Ecto neural progenitor cell (in vitro differentiated cells): Measurements from ENCODE around the gene BLOC1S2.
A peak's percentile ranks its signal among the peaks of the same experiment; 100 is the strongest.
"Not testable (repeated sequence)": the region's sequence is repeated elsewhere in the genome, so short reads cannot be mapped to it uniquely, and the experiment has no call there.

Experiments
- DNase-seq: peaks from one replicate; pipeline ENCODE4 v3.0.0-alpha.2; 2018; ENCODE audit warnings: low spot score

The BLOC1S2 gene

DNA sequence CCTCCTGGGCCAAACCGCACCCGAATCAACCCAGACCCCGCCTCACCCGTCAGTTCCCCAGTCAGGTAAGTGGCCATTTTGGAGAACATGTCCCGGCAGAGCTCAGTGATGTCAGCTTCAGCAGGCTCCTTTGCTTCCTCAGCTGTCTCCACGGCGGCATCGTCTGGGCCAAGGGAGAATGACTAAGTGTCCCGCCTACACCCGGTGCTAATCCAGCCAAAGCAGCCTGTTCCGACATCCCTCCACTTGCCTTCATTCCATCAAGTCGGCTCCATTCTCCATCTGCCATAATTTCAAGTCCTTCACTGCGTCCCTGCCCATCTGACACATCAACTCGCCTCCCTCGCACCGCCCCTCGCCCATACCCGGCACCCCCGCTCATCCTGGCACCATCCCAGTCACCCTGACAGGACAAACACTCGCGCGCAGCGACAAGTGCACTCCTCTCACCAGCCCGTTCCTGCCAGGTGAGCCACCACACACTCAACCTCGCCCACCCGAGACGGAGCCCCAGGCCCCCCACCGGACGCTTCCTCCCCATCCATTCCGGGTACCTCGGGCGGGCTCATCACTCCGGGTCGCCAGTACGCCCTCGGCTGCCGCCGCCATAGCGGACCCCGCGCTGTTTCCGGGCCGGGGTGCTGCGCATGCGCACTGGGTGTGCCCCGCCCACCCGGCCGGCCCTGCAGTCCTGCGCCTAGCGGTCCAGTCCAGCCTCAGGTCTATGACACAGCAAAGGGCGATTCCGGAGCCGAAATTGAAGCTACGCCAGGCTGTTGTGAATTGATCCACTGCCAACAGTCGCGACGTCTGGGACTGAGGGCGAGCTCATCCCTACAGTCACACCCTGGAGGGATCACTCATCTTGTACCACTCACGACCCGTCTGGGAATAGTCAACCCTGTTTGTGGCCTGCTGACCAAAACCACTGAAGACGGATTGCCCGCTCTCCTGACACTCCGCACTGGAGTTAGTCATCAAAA lies at the start of gene BLOC1S2:
Gene BLOC1S2, minus strand, starts transcription at position 630 of the 983 bp plus-strand sequence. Its CDS starts 21 bp downstream, at position 609.
- peak; percentile 95 for DNase-seq

DNA sequence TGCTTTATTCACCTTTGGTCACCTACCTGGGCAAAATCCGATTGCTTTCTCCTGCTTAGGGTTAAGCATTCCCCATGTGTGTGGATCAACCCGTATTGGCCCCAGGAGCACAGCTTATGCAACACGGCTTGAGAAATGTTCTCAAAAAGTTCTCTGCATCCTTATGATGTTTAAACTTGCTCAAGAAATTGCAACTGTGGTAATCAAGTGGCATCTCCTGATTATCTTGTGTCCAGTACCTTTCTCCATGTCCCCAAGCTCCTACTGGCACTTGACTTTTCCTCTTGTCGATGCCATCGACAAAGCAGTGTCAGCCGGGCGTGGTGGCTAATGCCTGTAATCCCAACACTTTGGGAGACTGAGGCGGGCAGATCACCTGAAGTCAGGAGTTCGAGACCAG lies 48.3 kb upstream of the BLOC1S2 start:
- DNase-seq, result no peak

DNA sequence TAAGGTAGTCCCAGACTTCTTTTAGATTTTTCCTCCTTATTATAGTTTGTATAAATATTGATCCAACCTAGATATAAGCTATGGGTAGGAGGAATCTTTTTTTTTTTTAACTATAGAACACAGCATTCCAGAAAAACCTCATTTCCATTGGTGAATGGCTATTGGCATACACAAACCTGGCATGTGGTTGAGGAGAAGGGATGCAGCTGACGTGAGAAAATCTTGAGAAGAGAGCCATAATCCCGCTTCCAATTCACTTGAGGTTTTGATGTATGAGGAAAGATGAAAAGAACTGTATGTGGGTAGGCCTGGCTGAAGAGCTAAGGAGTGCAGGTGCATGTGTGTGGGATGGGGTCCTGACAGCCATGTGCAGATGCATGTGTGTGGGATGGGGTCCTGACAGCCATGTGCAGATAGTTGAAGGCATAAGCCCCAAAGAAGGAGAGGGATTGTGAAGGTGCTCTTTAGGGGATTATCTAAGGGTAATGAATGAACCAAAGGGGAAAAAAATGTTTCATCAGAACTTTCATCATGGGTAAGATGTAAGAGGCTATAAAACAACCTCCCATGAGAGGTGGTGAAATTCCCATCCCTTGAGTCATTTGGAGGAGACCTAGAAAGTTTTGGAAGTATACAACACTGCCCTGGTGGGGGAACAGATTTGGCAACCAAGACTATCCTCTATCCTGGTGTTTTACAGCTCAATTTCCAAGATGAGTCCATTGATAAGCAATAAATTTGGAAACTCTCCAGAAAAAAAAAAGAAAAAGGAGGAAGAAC lies 47.4 kb upstream of the BLOC1S2 start:
- no peak for DNase-seq

DNA sequence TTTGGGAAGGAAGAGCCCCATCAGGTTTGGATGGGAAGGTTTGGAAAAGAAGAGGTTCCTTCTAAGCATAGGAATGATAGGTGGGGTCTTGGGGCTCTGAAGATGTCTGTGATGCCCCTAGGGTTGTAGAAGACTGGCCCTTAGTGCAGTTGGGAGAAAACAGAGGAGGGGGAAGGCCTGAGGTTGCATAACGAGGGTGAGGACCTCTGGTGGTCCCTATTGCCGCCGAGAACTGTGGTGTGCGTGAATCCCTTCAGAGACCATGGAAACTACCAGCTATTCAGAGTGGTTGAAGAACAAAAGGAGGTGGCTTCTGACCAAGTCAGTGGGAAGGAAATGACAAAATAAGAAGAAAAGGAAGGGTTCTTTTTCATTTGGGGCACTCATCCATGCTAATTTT lies 46.6 kb upstream of the BLOC1S2 start:
- no peak for DNase-seq

DNA sequence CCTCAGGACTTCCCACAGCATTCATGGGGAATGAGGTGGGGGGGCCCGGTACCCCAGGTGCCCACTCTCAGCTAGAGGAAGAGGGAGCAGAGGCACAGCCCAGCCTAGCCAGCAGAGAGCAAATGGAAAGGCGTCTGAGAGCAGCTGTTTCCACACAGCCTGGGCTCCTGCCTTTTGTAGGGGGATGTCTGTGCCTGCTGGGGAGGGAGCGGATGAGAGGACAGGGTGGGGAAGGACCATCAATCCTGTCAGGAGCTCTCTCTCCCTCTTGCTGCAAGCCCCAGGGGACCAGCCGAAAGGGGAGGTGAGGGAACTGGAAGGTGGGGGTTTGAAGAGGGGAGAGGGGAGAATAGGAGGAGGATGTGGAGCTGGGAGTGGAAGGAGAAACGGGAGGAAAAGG lies 43.6 kb upstream of the BLOC1S2 start, which contains the start of gene PKD2L1:
Gene PKD2L1, minus strand, starts transcription at position 150 of the 400 bp plus-strand sequence. Its CDS starts 125 bp downstream, at position 25.
- DNase-seq, result no peak

DNA sequence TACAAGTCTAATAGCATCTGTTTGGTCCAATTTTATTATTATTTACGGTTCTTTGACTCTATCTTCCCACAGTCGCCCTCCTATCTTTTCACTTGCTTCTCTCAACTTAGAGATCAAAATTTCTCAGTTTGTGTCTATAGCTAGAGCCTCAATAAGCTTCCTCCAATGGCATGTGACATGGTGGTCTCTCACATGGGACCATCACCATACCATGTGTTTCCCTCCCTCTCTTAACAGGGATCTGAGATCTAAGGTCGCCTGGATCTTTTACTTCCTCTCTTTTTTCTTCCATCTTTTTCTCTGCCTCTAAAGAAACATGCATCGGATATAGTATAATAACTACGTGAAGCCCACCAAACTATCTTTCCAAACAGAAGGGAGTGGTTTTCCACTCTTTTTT lies 41.7 kb upstream of the BLOC1S2 start:
- no peak for DNase-seq

DNA sequence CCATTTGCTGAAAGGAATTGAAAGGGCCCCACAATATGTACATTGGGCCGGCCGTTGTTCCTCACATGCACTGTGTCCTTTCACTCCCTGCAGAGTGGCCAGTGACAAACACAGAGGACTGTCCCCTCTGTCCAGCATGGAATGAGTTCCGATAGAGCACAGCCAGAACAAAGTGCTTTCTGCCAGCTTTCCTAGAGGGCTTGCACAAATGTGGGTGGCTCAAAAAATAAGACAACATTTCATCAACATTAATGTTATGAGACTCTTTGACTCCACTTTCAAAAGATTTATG lies 41.2 kb upstream of the BLOC1S2 start:
- DNase-seq, result no peak

DNA sequence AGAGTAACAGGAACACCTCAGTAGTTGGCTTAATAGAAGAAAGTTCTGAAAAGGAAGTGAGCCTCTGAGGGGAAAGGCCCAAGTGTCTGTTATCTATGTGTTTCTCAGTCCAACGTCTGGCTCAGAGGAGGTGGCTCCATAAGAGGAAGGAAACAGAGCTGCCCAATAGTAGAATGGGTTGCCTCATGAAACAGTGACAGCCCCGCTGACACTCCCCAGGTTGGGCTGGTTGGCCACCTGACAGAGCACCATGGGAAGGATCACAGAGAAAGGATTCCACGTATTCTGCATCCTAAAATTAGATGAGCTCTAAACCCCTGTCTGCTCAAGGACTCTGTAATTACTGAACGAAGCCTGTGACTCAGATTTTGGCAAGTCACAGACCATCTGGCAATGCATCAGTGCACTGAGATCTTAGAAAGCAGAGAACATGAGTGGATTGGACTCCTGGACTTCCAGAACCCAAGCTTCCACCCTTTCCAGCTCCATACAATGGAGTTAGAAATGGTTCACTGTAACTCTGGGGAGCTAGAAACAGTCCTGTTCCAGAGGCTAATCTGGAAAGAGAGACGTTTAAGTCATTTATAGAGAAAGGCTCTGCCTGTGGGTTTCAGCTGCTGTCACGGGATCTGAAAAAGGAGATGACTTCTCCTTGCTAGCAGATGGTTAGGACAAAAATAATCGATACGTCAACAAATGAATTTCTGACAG lies 40.7 kb upstream of the BLOC1S2 start:
- DNase-seq, result no peak

DNA sequence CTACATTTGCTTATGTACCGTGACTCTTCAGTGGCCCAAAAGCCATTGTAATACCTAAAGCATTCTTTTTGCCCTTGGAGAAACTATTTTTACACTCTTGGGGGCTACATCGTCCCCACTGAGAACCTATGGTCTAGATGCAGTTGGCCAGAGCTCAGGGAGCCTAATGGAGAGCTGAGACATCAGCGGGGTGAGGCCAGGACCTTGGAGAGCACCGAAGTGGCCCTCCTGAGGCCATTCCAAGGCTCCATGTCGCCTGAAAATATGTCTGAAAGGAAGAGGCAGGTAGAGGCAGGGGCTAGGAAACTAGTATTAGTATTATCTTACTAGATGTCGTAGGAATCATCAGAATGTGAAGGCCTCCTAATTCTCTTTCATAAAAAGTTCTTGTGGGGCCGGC lies 38.7 kb upstream of the BLOC1S2 start:
- DNase-seq, result no peak

DNA sequence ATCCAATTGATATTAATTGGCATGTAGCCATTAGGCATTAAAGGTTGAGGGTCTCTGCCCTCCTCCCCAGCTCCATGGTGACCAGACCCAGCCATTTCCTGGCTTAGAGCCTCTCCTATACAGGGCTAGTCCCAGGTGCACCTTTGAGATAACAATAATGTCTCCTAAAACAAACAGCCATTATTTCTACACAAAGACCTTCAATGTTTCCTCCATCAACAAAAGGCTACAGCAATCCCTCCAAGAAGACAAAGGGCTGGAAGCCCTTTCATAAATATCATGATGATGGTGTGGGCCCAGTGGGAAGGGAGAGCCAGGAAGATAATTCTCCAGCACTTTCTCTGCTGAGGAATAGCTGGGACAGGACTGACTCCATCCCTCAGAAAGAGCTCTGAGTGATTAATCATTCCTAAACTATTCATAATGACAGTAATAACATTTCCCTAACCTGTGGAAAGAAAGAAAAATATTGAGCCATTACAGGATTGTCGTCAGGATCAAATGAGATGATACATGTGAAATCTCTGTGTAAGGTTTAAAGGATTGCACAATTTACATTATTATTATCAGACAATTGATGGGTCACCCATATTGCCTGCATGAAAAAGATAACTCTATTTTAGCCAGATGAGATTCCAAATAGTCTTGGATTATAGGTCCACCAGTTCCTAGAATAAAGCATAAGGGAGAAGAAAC lies 33.4 kb upstream of the BLOC1S2 start:
- DNase-seq, result no peak

DNA sequence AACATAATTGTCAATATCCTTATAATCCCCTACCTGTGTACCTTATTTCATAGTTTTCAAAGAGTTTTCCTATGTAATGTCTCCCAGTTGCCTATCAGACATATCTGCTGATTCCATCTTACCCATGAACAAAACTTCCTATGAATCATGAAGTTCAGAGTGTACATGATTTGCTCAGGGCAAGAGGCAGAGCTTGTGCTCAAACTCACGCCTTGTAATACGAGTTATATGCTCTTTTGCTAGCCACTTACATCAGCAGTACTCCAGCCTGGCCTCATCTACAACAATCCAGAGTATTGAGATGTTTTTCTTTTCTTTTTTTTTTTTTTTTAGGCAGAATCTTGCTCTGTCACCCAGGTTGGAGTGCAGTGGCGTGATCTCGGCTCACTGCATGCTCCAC lies 31.7 kb upstream of the BLOC1S2 start:
- DNase-seq, result no peak

DNA sequence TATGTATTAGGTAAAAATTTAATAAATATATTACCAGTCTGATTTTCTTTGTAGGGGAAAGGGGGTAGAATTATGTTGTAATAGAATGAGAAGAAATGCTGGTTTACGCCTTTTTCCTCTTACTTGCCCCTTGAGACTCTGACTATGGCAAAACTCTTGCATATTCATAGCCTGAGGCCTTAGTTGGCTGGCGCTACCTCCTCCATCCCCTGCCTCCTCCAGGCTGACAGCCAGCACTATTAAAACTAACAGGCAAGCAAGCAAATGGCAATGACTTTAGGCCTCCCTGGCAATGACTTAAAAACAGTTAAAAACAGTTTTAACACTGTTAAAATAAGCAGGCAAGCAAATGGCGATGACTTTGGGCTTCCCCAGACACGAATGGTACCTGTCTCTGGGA lies 29.1 kb upstream of the BLOC1S2 start:
- DNase-seq, result no peak

DNA sequence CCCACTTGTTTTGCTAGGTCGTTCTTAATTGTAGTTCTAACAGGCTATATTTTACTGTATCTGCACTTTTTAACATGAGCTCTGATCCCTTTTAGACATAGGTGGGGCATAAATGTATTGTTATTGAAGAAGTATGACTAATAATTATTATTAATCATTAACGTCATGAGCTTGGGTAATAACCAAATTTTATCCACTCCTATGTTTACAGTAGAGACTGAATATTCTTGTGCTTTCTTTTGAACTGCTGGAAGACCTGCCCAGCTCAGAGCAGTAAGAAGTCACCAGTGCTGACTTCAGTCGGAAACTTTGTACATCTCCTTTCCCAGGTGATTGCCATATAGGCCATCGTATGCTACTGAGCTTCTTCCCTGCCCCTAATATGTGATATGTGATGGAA lies 24.8 kb upstream of the BLOC1S2 start:
- no peak for DNase-seq

DNA sequence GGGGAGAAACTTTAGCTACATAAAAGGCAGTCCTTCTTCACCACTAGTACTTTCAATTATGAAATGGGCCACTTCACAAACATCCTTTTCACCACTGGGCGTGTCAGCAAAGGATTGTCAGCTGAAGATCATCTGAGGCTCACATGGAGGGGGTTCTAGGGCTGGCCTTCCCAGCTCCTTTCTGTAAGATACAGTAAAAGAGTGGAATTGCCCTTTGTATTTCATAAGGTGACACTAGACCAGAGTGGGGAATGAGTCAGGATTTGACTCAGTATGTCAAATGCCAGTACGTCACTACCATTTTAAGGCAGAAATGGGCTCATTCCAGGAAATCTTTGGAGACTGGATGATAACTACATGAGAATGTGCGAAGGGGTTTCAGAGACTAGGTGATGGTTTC lies 21.2 kb upstream of the BLOC1S2 start:
- DNase-seq, result no peak

DNA sequence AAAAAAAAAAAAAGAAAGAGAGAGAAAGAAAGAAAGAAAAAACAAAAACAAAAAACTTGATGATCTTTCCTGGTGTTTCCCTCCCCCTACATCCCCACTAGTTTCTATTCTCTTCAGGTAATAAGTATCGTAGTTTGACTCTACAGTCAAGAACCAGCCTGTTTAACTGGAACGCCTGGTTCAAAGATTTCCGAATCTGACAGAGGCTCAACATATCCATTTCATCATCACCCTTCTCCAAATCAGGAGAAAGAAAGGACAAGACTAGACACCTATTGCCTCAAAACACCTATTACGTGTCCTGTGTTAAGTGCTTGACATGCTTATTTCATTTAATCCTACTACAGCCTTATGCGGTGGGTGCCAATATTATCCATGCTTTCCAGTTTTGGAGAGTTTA lies 20.4 kb upstream of the BLOC1S2 start:
- no peak for DNase-seq

DNA sequence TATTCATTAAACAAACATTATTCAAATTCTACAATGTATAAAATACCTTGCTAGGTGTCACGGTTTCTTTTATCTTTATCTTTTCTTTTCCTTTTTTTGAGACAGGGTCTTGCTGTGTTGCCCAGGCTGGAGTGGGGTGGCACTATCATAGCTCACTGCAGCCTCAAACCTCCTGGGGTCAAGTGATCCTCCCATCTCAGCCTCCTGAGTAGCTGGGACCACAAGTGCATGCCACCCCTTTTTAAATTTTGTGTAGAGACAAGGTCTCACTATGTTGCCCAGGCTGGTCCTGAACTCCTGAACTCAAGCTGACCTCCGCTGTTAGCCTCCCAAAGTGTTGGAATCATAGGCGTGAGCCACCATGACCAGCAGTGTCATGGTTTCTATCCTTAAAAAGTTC lies 17.9 kb upstream of the BLOC1S2 start:
- DNase-seq, result no peak

DNA sequence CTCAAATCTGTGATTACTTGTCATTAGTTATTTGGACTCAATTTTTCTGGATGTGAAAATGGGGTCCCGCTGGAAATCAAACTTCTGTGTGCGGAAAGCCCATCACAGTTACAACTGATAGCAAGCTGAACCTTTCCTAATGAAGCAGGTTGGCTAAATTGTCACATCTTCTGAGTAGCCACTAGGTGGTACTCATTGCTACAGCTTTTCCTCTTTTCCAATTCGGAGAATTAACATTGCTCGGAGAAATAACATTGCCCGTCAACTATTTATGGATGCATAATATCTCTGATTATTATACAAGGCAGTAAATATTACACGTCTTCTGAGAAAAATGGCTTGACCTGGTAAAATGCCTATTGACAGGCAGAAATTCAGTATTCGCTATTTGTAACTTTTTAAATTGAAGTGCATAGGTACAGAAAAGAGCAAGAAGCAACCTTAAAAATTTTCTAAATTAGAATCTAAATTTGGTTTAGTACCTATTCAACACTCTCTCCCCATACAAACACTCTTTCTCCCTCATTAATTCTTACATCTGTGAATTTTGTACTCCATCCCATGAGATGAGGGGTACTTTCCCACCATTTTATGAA lies 17.3 kb upstream of the BLOC1S2 start:
- DNase-seq, result no peak

DNA sequence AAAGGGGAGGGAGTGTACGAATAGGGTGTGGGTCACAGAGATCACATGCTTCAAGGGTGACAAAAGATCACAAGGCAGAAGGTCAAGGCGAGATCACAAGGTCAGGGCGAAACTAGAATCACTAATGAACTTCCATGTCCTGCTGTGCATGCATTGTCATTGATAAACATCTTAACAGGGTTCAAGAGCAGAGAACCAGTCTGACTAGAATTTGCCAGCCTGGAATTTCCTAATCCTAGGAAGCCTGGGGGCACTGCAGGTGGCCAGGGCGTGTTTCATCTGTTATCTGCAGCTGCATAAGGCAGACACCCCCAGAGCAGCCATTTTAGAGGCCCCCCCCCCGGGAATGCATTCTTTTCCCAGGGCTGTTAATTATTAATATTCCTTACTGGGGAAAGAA lies 14.6 kb upstream of the BLOC1S2 start:
- DNase-seq, result not testable (repeated sequence)

DNA sequence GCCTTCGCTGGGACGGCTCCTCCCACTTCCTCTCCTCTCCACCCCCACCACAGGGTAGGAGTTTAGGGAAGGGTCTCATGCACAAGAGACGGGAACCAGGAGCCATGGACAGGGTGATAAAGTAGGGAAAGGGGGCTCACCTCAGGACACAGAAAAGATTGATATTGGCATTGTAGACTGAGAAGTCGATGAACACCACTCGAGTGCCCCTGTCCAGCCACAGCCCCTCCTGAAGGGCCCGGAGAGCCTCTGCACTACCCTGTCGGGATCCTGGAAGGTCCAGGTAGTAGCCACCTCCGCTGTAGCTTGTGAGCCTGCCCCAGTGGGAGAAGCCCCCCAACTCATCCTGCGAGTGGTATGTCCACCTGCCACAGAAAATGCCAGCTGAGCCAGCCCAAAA lies 10.8 kb upstream of the BLOC1S2 start:
- no peak for DNase-seq

DNA sequence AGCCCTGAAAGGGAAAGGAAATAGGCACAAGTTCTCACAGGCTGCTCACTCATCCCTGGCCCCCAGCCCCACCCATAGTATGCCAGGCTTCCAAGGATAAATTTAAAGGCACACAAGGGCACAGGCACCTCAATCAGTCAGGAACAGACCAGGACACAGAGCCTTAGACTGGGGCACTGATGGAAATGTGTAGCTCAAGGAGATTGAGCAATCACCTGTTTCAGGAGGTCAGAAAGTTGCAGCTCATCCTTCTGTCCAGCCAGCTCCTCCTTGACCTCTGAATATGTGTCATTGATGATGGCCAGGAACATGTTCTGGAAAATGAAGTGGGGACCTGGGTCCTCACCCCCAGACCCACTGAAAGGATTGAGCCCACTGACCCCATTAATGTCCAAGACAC lies 6.6 kb upstream of the BLOC1S2 start:
- no peak for DNase-seq

DNA sequence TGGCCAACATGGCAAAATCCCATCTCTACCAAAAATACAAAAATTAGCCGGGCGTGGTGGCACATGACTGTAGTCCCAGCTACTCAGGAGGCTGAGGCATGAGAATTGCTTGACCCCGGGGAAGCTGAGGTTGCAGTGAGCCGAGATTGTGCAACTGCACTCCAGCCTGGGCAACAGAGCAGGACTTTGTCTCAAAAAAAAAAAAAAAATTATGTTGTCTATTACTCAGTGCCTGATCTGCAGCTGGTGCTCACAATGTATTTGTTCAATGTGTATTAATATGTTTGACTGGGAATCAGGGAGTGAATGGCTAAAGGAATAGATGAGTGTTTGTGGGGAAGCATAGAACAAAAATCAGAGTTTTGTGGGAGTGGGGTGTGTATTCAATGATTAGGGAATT lies 5.8 kb upstream of the BLOC1S2 start:
- DNase-seq, result not testable (repeated sequence)

DNA sequence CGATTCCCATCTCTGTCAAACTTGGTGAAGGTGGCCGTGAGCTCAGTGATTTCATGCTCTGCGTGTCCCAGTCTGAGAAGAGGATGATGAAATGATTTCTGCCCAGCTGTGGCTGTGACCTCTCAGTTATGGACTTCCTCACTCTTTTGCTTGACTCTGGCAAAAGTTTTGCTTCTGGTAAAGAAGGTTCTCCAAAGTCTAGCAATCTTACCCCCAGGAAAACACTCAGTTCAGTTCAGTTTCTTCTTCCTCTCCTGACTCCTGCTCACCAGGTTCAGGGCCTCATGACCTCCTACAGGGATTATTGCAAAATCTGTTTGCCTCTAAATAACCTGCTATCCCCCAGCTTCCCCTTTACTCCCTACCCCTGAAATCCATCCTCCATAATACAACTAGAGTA lies 4.9 kb upstream of the BLOC1S2 start:
- no peak for DNase-seq
